8988T (cell line): Measurements from ENCODE around the gene WNT3A.
A peak's percentile ranks its signal among the peaks of the same experiment; 100 is the strongest.

Experiments used
- DNase-seq: peaks from one replicate; pipeline ENCODE4 v3.0.0; 2011

WNT3A gene

DNA sequence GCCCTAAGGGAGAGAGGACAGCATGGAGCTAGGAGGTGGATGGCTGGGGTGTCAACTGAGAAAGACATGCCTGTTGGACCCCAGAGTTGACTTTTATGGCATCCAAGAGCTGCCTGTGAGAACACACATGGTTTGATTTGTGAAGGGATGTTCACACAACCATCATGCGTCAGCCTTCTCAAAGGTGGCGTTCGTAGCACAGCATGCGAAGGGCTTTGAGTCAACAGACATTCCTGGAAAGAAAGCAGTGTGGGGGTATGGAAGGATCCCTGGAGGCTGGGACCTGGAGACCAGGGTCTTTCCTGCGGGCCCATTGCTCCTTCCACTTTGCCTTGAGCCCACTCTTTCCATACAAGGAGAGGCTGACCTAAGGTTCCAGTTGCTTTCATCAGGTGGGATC is 6.4 kb upstream of the WNT3A start:
- no peak for DNase-seq

DNA sequence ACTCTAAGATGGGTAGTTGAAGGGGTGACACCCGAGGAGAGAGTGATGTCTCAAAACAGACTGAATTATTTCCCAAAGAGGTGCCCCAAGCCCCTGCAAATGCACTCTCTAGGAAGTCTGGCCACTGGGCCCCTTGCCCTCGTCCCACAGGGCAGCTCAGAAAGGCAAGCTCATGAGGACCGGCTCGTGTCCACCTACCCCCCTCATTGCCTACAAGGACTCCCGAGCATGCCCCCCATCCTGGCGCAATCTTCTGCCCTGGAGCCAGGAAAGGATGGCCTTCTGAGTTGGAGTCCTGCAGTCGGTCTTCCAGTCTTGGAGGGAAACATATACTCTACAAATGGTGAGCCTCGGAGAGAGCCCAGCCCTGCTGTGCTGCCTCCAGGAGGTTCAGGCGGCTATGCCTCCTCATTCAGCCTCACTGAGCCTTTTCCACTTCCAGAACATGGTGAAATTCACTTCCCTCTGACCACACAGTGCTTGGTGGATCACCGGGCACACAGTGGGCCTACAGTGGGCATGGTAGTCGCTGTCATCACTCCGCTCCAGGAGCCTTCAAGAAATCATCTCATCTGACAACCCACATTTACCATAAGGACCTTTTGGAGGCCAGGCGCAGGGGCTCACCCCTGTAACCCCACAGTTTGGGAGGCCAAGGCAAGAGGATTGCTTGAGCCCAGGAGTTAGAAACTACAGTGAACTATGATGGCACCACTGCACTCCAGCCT is 5.8 kb upstream of the WNT3A start:
- no peak for DNase-seq

DNA sequence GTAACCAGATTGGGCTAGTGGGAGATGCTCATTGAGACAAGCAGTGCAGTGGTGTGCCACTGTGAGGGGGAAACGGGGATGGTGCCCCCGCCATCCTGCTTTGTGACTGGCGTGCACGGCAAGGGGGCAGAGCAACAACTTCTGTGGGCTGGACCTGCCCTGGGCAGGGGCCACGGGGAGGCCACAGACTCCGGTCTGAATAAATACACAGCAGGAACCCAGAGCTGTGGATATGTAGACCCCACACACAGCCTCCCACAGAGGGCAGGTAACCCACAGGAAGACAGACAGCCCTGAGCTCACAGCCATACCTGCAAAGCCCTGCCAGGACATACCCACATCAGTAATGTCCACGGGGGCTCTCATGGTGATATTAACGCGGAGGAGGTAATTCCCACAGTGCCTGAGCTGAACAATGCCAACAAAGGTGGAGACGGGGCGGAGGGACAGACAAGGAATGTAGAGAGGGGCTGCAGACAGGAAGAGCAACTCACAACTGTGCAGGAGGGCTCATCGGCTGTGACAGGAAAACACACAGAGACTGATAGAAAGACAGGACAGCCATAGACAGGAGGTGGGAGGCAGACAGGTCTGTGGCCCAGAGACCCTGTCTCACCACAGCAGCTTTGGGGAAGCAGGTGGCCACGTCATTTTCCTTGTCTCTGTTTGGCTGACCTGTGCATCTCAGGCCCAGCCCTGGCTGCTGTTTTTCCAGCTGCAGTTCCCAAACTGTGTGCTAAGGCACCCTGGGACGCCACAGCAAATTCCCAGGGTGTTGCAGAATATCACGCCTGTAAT is 4.9 kb upstream of the WNT3A start:
- no peak for DNase-seq

DNA sequence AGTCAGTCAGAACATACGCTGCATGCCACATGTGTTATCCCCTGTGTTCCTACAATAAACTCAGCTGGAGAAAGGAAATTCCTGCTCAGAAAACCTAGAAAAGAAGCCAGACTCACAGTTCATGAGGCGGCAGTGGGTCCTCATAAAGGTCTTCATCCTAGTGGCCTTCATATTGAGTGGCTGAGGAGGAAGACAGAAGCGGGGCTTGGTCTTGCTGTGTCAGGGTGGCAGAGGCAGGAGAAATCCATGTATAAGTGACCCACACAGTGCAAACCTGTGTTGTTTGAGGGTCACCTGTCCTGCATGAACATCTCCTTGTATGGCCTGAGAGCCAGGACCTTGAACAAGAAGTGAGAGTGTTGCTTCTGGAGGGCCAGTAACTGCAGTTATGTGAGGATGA is 4.0 kb upstream of the WNT3A start:
- DNase-seq: no peak

DNA sequence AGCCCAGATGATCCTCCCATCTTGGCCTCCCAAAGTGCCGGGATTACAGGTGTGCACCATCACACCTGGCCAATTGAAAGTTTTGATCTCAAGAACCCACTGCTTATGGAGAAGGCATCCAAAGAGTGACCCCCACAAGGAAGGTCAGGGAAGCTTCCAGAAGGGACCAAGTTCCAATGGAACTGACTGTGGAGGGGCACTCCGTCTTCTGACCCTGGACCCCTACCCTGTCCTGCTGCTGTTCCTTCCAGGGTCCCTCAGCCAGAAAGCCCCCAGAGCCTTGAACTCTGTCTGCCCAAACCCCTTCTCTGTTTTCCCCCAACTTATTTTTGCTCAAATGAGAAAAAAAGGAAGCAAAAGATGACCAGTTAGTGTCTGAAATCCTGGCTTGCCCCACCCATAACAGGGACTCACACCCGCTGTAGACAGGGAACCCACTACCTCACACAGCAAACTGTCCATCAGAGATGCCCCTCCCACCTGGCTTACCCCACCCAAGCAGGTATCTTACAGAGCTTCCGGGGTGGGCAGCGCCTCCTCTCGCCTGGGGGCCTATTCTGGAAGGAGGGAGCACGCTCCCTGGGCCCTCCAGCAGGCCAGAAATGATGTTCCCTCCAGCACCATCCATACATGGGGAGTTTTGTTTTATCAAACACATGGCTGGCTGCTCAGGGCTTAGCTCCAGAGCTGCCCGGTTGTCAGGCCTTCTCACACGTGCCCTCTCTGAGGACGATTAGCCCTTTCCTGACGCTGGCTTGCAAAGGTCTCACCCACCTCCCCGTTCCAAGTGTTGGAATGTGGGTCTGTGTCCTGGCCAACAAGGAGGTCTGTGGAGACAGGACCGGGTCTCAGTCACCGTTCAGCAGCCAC is 3.1 kb upstream of the WNT3A start:
- no peak for DNase-seq

DNA sequence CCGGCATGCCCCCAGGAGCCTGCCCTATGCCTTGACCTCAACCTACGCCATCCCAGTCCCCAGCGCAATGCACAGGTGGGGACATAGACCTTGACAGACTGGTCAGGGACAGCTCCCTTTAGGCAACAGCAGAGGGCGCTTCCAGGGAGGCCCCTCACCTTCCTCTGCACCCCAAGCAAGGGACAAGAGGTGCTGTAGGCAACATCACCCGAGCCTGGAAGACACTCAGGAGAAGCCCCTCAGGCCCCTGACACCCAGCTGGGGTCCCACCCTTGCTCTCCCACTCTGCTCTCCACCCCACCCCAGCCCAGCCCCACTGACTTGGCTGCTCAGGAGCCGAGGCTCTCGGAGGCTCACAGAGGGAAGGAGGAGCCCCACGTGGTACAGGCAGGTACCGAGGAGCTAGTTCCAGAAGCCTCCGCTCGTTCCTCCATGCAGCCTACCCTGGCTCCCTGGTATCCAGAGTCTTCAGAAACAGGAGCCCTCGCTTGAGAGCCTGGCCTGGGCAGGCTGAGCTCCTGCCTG is 2.4 kb upstream of the WNT3A start:
- DNase-seq: peak; percentile 92

DNA sequence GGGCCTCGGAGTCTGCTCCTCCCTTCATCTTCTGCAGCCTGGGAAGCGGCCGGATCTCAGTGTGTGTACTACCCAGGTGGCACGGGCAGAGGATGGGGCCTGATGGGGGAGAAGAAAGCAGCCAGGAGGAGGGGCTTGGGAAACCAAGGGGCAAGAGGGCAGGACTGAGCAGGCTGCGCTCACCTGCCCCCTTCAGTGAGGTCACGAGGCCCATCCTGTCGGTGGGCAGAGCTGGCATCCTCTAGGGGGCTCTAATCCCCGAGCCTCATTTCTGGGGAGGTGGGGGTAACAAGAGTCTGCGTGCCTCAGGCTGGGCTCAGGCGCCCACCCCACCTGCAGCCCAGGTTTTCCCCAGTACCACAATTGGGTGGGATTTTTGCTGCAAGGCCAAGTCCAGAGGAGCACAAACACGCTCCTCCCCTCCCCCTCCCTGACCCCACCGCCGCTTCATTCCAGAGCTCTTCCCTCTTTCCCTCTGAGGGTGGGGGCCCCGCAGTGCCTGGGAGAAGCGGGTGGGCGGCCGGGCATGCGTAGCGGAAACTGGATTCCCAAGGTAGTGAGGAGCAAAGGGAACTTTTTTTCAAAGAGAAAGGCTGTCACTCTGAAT is 1.8 kb upstream of the WNT3A start:
- DNase-seq: peak; percentile 59

DNA sequence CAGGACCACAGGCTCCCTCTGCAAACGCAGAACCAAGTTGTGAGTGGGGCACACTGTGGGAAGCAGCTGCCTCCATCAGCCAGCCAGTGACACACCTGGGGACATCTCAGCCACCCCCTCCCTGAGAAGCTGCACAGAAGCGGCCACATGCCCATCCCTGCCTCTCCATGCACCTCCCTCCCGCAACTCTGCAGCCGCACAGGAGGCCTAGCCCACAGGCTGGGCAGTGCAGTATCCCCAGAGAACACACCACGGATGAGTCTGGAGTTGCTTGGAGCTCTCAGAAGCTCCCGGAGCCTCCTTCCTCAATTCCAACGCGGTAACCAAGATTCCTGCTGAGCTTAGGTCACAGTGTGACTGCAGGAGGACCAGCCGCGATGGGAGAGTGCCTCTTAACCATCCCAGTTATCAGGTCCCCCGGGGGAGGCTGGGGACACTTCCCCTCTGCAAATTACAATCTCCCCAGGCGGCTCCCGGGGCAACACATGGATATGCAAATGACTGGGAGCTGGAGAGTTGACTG is 1.2 kb upstream of the WNT3A start:
- DNase-seq: peak; percentile 59

DNA sequence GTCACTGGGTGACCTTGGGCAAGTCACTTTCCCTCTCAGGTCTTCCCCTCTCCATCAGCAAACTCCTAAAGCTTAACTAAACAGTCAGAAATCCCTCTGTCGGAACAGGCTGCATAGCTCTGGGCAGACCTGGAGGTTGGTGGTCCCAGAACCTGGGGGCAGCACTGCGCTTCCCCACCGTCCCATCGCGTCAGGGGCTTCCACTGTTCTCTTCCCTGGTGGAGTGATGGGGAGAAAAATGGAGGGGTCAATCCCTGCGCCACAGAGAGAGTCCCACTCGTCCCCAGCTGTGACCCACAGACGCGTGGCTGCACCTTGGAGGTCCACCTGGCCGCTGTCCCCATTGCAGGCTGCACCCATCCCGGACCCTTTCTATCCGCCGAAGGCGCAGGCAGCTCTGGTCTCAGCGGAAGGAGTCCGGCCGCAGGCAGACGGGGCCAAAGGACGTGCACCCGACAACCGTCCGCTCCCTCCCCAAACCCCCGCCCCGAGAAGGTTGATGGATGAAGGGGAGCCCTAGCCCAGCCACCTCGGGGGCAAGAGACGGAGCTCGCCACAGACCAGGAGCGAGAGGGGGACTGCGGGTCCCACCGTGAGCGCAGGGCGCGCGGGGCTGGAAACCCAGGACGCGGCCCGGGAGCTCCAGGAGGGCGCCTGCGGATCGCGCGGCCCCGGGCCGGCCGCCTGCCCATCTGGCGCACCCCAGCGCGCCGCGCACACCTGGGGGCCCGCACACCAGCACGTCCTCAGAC is 588 bp upstream of the WNT3A start:
- DNase-seq: peak; percentile 37

DNA sequence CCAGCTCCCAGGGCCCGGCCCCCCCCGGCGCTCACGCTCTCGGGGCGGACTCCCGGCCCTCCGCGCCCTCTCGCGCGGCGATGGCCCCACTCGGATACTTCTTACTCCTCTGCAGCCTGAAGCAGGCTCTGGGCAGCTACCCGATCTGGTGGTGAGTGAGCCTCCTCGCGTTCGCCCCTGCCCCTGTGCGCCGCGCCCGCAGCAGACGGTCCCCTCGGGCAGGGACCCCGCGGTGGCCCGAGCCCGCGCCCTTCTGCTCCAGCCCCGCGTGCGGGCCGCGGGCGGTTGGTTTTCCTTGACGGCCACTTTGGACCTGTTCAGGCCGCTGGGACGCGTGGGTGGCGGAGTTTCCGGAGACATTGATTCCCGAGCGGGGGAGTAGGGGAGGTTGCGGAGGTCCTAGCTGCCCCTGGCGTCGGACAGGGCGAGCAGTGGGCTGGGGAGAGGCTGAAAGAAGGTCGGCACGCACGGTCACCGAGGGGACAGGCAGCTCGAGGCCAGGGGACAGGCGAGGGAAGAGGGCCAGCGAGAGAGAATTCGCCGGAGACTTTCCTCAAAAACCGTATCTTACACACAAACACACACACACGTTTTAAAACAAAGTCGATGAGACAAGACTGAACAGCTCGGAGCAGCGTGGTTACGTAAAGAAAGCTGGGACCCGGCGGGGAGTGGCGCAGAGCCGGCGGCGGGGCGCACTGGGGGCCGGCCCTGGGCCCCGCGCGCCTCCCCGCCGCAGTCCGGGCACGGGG is 427 bp downstream of the WNT3A start:
- peak; percentile 85 for DNase-seq

DNA sequence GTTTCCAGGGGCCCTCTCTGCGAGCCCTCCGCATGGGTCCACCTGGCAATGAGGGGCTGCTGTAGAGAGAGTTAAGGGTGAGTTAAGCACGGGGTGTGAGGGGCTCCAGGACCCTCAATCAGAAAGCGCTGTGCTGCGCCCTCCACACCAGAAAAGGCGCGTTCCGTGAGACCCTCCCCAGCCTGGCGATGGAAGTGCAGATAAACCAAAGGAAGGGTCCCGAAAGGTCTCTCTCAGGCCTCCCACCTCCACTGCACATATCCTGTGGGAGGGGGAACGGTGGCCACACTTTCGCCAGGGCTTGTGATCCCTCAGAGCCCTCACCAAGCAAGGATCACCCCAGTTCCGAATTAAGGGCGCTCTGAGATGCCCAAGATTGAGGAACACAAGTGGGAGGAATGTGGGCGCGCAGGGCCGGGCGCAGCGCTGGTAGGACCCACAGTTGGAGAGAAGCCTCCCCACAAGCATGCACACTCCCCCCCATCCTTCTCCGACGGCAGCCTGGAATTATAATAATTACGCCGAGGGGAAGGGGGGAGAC is 1.1 kb downstream of the WNT3A start:
- DNase-seq: no peak

DNA sequence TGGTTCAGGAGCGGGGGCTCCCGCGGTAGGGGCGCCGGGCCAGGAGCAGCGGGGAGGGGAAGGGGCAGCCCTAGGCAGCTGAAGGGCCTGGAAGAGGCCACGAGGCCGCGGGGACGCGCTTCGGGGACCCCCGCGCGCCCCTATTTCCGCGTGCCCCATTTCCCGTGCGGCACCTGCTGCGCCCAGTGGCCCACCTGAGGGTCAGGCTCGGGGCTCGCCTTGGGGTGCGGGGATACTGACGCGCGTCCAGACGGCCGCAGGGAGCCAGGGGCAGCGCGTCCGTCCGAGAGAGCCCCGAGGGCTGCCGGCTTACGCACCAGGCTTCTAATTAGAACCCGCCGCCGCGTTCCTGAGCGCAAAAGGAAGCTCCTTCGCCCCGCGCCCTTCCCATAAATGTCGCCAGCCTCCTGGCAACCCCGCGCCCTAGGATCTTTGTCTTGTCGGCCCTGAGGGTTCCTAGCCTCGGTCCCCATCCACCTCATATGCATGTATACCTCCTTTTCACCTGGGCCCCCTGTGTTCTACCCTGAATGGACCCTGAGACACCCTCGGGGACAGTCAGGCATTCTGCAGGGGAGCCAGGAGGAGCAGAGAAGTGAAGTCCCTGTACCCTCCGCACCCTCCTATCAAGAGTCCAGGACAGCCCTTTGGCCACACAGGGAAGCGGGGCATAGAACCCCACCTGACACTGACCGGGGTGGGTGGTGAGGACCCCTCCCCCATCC is 1.8 kb downstream of the WNT3A start:
- no peak for DNase-seq

DNA sequence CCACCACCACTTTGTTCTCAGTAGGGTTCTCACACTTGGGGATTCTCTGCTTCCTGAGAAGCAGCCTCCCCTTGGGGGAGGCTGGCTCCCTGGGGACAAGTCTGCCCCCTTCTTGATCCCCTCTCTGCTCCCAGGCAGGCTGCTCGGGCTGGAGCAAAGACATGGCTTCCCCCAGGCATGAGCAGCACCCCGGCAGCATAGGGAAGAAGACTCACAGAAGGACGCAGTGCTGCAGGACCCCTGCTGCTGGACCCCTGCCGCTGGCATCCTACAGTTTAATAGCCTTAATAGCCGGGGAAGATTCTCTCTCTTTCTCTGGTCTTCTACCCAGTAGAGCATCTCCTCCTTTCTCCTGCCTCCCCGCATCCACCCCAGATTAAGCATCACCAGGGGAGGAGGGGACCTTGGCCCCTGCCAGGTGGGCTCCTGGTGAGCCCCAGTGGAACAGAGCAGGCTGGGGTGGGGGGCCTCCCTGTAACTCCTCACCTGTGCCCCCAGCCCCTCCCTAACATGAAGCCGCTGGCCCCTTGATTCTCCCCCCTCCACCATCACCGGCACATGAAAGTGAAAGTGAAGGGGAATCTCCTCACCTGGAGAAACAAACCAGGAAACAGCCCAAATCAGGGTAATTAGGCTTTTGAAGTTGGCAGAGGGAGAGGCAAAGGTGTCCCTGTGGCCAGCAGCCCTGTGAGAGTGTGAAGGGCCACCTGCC is 2.5 kb downstream of the WNT3A start:
- DNase-seq: no peak

DNA sequence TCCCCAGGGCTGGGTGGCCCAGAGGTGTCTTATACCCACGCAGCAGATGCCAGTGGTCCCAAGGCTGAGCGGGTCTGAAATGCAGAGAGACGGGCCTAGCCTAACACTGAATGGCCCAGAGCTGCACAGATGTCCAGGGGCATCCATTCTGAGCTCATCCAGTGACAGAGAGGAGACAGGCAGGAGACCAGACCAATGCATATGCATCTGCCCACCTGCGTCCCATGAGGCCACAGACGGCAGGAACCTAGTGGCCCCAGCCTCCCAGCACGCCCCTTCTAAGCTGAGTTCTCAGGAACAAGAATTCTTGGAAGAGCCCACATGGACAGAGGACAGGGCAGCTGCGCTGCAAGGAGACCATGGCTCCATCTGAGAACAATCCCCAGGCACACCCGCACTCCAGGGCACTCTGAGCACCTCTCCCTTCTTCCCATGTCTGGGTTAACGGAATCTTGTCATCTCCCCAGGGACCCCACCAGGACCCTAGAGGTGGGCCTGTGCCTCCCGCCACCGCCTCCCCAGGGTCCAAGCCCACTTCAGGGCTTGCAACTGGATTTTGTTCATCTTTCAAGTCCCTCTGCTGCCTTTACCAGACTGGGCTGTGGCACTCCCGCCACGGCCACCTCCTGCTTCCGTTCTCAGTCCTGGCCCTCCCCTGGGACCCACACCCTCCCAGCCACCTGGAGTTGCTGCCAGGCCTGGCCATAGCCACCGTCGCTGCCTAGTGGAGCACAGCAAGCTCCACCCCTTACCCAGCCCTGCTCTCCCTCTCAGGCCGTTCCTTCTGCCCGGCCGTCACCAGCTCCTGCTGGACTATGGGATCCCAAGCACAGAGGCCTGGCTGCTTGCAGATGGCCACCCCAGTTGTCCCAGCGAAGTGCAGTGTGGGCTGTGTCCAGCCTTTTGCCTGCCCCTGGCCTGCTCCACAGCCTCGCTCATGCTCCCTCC is 3.3 kb downstream of the WNT3A start:
- DNase-seq: peak; percentile 21

DNA sequence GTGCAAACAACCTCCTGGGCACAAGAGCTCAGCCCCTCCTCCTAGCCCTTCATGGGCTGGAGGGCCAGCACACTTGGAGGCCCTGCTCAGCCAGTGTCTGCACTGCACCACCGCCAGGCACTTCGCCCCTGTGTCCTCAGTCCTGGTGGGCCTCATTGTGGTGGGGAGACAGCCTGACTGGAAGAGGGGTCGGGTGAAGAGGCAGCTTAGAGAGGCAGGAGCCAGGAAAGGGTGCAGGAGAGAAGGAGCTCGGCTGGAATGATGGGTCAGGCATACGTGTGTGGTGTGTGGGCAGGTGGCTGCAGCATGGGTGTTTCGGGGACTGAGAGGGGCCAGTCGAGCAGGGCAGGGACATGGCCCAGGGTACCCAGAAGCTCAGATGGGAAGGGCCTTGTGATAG is 4.1 kb downstream of the WNT3A start:
- peak; percentile 21 for DNase-seq

DNA sequence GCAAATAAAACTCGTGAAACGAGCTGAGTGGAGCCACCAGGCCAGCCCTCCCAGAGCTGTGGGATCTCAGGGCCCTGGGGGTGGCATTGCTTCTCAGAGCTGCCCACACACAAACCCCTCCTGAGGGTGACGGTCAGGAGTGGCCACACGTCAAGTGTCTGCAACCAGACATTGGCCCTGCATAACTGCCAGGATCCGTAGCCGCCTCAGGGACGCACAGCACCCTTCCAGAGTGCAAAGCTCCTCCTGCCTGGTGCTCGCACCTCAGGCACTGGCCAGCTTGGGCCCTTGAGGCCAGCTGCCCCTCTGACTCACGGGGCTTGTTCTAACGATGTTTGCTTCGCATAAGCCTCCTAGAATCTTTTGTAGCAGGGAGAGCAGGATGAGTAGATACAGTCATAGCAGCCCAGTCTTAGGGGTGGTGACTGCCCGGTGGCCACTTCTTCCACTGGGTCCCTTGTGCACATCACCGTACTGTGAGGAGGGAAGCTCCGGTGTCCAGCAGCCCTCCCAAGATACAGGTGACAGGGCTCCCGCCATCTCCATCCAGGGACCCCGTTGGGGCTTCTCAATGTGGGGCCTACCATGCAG is 5.0 kb downstream of the WNT3A start:
- DNase-seq: no peak

DNA sequence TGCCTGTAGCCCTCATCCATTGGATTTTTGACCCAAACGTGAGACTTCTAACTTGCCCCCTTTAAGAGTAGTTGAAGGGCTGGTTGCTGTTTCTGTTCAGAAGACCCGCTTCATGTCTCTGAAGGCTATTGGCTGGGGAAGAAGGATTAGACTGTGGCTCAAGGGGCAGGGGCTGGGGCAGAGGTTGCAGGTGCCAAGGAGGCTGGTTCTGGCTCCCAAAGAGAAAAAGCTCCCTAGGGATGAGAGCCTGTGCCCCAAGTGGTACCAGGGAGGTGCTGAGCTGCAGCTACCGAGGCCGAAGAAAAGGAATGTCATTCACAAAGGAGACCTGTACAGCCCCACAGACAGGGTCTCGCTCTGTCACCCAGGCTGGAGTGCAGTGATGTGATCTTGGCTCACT is 5.8 kb downstream of the WNT3A start:
- DNase-seq: no peak
